Mononuclear cell (primary cell): ENCODE measurements around the gene RPS3. TPM values are rescaled to one million over a fixed set of nuclear protein-coding genes. Genes with fewer than 3 reads are reported as not detected.

Source experiments
- H3K27me3 ChIP-seq: 2 replicates; pipeline ENCODE4 v1.6.0; 2011; ENCODE audit warnings: low read length, control low read depth; ENCODE audit not compliant: insufficient read depth
- H3K4me1 ChIP-seq: 2 replicates; pipeline ENCODE4 v1.5.1; 2011; ENCODE audit warnings: mild to moderate bottlenecking, low read length, control low read depth; ENCODE audit not compliant: insufficient read depth
- H3K4me3 ChIP-seq: 2 replicates; pipeline ENCODE4 v1.5.1; 2011; ENCODE audit warnings: mild to moderate bottlenecking, low read length, moderate library complexity
- H3K9me3 ChIP-seq: 2 replicates; pipeline ENCODE4 v1.5.1; 2011; ENCODE audit warnings: low read depth, mild to moderate bottlenecking, control low read depth, low read length
- total RNA-seq: library from RNA; depleted of rRNA; stranded (reverse); fragments of >200 nt; gene quantifications from one replicate; pipeline ENCODE4 v1.2.3, GENCODE V29; 2012

The RPS3 gene
- total RNA-seq, 1 donor: 3,272 TPM

GRCh38 chr11:75421902-75422247 is 22.6 kb downstream of the RPS3 start:
- Histone ChIP-seq H3K9me3 (no peaks in the 10 kb centered on the region), H3K4me3 (no peak overlapping the region), H3K4me1 (no peaks in the 10 kb centered on the region), H3K27me3 (no peaks in the 10 kb centered on the region)

GRCh38 chr11:75422248-75423231 is 23.2 kb downstream of the RPS3 start:
- no peaks in the 10 kb centered on the region for H3K9me3 ChIP-seq
- no peak overlapping the region for H3K4me3 ChIP-seq
- H3K27me3 ChIP-seq: peaks cover under 1% of the 10 kb centered on the region
- H3K4me1 ChIP-seq: no peaks in the 10 kb centered on the region

- H3K4me1 ChIP-seq: no peaks in the 10 kb centered on the region
- H3K9me3 ChIP-seq: no peaks in the 10 kb centered on the region
- H3K27me3 ChIP-seq: peaks cover 12% of the 10 kb centered on the region
- no peak overlapping the region for H3K4me3 ChIP-seq
These were observed 24.4 kb downstream of the RPS3 start for GRCh38 chr11:75423721-75424120.

- Histone ChIP-seq H3K9me3 (no peaks in the 10 kb centered on the region), H3K27me3 (peaks cover 19% of the 10 kb centered on the region), H3K4me3 (no peak overlapping the region), H3K4me1 (peaks cover under 1% of the 10 kb centered on the region)
These were observed 25.1 kb downstream of the RPS3 start for GRCh38 chr11:75424396-75424795.

GRCh38 chr11:75425422-75425821 is 26.1 kb downstream of the RPS3 start:
- no peak overlapping the region for H3K4me3 ChIP-seq
- H3K27me3 ChIP-seq: peaks cover 22% of the 10 kb centered on the region
- H3K9me3 ChIP-seq: no peaks in the 10 kb centered on the region
- peaks cover 8% of the 10 kb centered on the region for H3K4me1 ChIP-seq

GRCh38 chr11:75426720-75427086 is 27.4 kb downstream of the RPS3 start:
- no peak overlapping the region for H3K4me3 ChIP-seq
- peaks cover 35% of the 10 kb centered on the region for H3K27me3 ChIP-seq
- no peaks in the 10 kb centered on the region for H3K9me3 ChIP-seq
- H3K4me1 ChIP-seq: peaks cover 17% of the 10 kb centered on the region

GRCh38 chr11:75427181-75427580 is 27.9 kb downstream of the RPS3 start:
- Histone ChIP-seq H3K4me3 (no peak overlapping the region), H3K9me3 (no peaks in the 10 kb centered on the region), H3K4me1 (peaks cover 17% of the 10 kb centered on the region), H3K27me3 (peaks cover 40% of the 10 kb centered on the region)

- H3K4me3 ChIP-seq: no peak overlapping the region
- no peaks in the 10 kb centered on the region for H3K9me3 ChIP-seq
- H3K4me1 ChIP-seq: peaks cover 17% of the 10 kb centered on the region
- peaks cover 47% of the 10 kb centered on the region for H3K27me3 ChIP-seq
These were observed 29.0 kb downstream of the RPS3 start for GRCh38 chr11:75428281-75428724.

- Histone ChIP-seq H3K27me3 (peaks cover 47% of the 10 kb centered on the region), H3K4me3 (no peak overlapping the region), H3K4me1 (peaks cover 17% of the 10 kb centered on the region), H3K9me3 (no peaks in the 10 kb centered on the region)
These were observed 29.8 kb downstream of the RPS3 start for GRCh38 chr11:75428989-75429640.

- peaks cover 47% of the 10 kb centered on the region for H3K27me3 ChIP-seq
- no peaks in the 10 kb centered on the region for H3K9me3 ChIP-seq
- H3K4me3 ChIP-seq: no peak overlapping the region
- peaks cover 17% of the 10 kb centered on the region for H3K4me1 ChIP-seq
These were observed 30.3 kb downstream of the RPS3 start for GRCh38 chr11:75429641-75429901.

GRCh38 chr11:75429902-75430713 is 30.8 kb downstream of the RPS3 start:
- Histone ChIP-seq H3K9me3 (no peaks in the 10 kb centered on the region), H3K27me3 (peaks cover 47% of the 10 kb centered on the region), H3K4me1 (peaks cover 17% of the 10 kb centered on the region), H3K4me3 (peak overlapping the region; percentile 23)

GRCh38 chr11:75430714-75431532 is 31.6 kb downstream of the RPS3 start:
- H3K4me3 ChIP-seq: no peak overlapping the region
- H3K9me3 ChIP-seq: no peaks in the 10 kb centered on the region
- H3K4me1 ChIP-seq: peaks cover 17% of the 10 kb centered on the region
- H3K27me3 ChIP-seq: peaks cover 47% of the 10 kb centered on the region

GRCh38 chr11:75431533-75432525 is 32.5 kb downstream of the RPS3 start:
- Histone ChIP-seq H3K9me3 (no peaks in the 10 kb centered on the region), H3K27me3 (peaks cover 47% of the 10 kb centered on the region), H3K4me3 (no peak overlapping the region), H3K4me1 (peaks cover 17% of the 10 kb centered on the region)
